A673 (cell line): ENCODE data around the gene CNIH2.

Experiments
- EZH2 ChIP-seq: fragments of 200-600 bp; sonication (generic); IDR thresholded peaks from 2 replicates; pipeline ENCODE4 v1.6.1; 2017; ENCODE audit warnings: borderline replicate concordance, low read depth, mild to moderate bottlenecking, mixed read lengths, antibody characterized with exemption, low read length; ENCODE audit not compliant: poor library complexity, severe bottlenecking
- TF ChIP-seq, protein P1 (sequence below): fragments of 300-800, 200-600 bp; sonication (generic); conservative IDR thresholded peaks from 2 replicates; pipeline ENCODE4 v1.5.1; 2017; ENCODE audit warnings: low read depth, mild to moderate bottlenecking, antibody characterized with exemption, low read length, moderate library complexity, mixed read lengths

DNA sequence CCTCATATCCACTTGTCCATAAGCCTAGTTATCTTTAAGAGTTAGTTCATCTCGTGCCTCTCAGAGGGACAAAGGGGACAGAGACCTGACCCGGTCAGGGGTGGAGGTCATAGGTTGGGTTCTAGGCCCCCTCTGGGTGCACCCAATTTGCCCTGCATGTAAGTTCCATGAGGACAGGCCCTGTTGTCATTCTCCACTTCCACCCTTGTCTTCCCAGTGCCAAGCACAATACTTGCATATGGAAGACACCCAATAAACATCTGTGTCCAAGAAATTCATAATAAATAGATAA lies 12.3 kb downstream of the CNIH2 start:
- TF ChIP-seq, protein P1, sequence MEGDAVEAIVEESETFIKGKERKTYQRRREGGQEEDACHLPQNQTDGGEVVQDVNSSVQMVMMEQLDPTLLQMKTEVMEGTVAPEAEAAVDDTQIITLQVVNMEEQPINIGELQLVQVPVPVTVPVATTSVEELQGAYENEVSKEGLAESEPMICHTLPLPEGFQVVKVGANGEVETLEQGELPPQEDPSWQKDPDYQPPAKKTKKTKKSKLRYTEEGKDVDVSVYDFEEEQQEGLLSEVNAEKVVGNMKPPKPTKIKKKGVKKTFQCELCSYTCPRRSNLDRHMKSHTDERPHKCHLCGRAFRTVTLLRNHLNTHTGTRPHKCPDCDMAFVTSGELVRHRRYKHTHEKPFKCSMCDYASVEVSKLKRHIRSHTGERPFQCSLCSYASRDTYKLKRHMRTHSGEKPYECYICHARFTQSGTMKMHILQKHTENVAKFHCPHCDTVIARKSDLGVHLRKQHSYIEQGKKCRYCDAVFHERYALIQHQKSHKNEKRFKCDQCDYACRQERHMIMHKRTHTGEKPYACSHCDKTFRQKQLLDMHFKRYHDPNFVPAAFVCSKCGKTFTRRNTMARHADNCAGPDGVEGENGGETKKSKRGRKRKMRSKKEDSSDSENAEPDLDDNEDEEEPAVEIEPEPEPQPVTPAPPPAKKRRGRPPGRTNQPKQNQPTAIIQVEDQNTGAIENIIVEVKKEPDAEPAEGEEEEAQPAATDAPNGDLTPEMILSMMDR: no peak
- TF ChIP-seq EZH2: no peak
